AG08395 (cell line): ENCODE results near the gene NEURL4.

Experiments
- DNase-seq: peaks from one replicate; pipeline ENCODE4 v3.0.0; 2012; ENCODE audit warnings: mixed read lengths, low spot score

Gene NEURL4

DNA sequence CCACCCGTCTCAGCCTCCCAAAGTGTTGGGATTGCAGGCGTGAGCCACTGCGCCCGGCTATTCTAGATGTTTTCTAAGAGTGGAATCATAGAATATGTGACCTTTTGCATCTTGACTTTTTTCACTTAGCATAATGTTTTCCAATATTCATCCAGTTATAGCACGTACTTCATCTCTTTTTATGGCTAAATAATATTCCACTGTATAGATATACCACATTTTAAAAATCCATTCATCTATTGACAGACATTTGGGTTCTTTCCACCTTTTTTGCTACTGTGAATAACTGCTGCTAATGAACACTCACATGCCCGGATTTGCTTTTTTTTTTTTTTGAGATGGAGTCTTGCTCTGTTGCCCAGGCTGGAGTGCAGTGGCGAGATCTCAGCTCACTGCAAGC, 25.0 kb downstream of the NEURL4 start:
- DNase-seq = no peak

GRCh38 chr17:7296189-7296861, 32.8 kb downstream of the NEURL4 start:
- peak; percentile 87 for DNase-seq

DNA sequence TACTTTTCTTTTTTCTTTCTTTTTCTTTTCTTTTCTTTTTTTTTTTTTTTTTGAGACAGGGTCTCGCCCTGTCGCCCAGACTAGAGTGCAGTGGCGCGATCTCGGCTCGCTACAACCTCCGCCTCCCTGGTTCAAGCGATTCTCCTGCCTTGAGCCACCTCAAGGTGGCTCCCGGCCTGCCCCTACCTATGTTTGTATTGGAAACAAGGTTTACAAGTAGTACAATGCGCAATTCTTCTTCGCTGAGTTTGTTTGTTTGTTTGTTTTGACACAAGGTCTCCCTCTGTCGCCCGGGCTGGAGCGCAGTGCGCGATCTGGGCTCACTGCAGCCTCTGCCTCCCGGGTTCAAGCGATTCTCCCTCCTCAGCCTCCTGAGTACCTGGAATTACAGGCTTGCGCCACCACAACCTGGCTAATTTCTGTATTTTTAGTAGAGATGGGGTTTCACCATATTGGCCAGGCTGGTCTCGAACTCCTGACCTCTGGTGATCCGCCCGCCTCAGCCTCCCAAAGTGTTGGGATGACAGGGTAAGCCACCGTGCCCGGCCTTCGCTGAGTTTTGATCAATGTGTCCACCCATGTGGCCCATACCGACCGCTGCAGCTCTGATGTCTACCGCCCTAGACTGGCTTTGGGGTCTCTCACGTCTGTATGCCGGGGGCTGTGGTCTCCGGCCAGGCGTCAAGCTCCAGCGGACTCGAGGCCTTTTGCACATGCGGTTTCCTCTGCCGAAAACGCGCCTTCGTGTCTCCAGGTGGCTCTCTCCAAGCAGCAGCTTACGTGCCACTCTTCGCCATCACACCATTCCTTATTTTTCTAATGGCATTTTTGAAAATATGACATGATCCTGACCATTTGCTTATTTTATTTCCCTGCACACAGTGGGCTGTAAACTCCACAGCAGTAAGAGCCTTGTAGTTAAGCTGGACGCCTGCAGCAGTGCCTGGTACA, 33.6 kb downstream of the NEURL4 start:
- no peak for DNase-seq

GRCh38 chr17:7294614-7295153, 34.5 kb downstream of the NEURL4 start, which contains the start of gene YBX2:
Gene YBX2, minus strand, starts transcription at chr17:7294639. Its CDS starts 139 bp downstream, at chr17:7294500.
- DNase-seq = peak; percentile 51

DNA sequence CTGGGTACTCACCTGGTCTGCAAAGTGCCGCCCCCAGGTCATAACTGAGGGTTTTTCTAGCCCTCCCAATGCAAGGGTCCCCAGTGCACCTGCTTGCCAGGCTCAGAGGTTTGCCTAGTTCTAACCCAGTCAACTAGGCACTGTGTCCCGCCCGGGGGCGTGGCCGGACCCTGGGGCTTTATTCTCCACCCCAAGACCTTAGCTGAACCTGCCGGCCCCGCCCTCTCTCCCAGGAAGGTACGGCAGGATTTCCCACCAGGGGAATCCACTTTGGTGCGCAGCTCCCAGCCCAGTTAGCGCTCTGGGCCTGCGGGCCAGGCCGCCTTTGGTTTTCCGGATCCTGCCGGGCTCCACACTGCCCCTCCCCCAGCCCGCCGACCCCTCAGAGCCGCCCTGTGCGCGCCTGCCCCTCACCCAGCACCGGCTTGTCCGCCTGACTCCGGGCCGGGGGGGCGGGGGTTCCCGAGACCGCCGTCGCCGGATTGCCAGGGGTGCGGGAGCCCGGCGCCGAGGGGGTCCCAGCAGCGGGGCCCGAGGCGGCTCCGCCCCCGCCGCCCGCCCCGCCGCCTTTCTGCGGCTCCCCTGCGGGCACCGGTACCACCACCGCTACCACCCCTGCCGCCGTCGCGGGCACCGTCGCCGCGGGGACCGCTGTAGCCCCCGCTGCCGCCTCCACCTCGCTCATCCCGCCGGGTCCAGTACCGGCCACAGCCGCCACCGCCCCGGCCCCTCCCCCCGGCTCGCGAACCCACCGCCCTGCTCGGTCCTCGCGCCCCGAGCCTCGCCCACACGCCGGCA, 35.1 kb downstream of the NEURL4 start:
- DNase-seq = no peak

GRCh38 chr17:7293159-7293558, 36.0 kb downstream of the NEURL4 start:
- no peak for DNase-seq

- no peak for DNase-seq
Observed at GRCh38 chr17:7292729-7293128, 36.4 kb downstream of the NEURL4 start.

DNA sequence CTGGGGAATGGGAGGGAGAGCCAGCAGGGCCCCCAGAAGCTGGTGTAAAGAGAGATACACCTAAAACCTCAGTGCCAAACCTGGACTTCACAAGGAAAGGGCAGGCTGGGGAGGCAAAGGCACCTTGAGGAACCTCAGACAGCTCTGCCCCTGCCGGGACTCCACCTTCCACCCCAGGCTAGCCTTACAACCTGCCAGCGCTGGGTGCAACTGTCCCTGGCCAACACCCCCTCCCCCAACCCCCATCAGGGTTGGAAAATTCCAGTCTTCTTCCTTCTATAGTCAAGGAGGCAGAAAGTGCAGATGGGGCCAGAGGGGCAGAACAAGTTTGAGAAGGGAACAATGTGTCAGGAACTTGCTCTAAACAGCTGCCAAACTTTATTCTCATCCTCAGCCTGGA, 36.9 kb downstream of the NEURL4 start:
- no peak for DNase-seq

DNA sequence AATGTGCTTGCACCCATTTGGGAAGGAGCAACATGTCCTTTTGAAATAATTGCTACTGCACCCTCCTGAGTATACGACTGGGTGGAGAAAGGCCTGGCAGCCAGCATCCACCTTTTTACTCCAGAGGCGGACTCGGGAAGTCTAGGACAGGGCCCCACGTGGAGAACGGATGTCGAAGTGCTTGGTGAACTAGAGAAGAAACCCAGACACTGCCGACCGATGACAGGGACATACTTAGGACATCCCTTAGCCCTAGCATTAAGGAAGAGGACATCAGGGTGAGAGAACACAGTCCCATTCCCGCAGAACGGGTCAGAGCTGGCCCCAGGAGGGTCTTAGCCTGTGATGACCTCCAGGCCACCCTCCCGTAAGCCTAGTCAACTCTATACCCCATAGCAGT, 38.5 kb downstream of the NEURL4 start:
- DNase-seq = no peak

DNA sequence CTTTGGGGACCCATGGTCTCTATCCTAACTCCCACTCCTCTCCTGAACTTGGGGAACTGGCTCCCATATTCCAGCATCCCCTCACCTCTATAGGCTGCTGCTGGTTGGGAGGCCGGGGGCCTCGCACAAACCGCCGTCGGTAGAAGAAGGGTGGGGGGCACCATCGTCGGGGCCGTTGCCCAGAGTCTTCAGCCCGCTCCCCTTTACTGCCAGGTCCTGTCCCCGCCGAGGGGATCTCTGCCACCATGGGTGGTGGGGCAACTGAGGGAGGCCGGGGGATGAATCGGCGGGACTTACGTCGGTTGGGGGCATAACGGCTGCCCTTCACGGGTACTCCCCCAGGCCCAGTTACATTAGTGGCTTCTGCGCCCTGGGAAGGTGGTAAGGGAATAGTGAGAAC, 39.0 kb downstream of the NEURL4 start:
- DNase-seq = no peak

GRCh38 chr17:7289256-7290032, 39.7 kb downstream of the NEURL4 start:
- no peak for DNase-seq

GRCh38 chr17:7285679-7286078, 43.5 kb downstream of the NEURL4 start:
- no peak for DNase-seq

DNA sequence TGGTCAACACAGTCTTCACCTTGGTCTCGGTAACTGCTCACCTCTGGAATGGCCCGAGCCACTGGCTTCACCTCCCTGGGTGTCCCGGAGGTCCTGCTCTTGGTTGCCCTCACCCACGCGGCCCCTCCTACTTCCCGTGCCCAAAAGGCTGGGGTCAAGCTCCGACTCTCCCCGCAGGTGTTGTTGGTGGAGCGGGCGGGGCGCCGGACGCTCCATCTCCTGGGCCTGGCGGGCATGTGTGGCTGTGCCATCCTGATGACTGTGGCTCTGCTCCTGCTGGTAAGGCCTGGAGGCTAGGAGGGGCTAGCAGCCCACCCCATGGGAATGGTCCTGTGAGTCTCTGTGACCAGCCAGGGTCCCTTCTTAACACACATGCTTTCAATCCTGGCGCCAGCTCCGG, 44.2 kb downstream of the NEURL4 start:
- DNase-seq = no peak

GRCh38 chr17:7283471-7284216, 45.5 kb downstream of the NEURL4 start:
- DNase-seq = no peak

- no peak for DNase-seq
Observed at GRCh38 chr17:7282752-7283321, 46.3 kb downstream of the NEURL4 start.

GRCh38 chr17:7281953-7282751, 47.0 kb downstream of the NEURL4 start:
- no peak for DNase-seq

DNA sequence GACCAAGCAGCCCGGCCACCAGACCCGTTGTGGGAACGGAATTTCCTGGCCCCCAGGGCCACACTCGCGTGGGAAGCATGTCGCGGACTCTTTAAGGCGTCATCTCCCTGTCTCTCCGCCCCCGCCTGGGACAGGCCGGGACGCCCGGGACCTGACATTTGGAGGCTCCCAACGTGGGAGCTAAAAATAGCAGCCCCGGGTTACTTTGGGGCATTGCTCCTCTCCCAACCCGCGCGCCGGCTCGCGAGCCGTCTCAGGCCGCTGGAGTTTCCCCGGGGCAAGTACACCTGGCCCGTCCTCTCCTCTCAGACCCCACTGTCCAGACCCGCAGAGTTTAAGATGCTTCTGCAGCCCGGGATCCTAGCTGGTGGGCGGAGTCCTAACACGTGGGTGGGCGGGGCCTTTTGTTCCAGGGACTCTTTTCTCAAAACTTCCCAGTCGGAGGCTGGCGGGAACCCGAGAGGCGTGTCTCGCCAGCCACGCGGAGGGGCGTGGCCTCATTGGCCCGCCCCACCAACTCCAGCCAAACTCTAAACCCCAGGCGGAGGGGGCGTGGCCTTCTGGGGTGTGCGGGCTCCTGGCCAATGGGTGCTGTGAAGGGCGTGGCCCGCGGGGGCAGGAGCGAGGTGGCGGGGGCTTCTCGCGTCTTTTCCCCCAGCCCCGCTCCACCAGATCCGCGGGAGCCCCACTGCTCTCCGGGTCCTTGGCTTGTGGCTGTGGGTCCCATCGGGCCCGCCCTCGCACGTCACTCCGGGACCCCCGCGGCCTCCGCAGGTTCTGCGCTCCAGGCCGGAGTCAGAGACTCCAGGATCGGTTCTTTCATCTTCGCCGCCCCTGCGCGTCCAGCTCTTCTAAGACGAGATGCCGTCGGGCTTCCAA, 47.8 kb downstream of the NEURL4 start, which contains the start of gene SLC2A4:
Gene SLC2A4, plus strand, starts transcription at position 645 of the 879 bp plus-strand sequence. Its CDS starts 217 bp downstream, at position 862.
- DNase-seq = peak; percentile 98

GRCh38 chr17:7280519-7281073, 48.5 kb downstream of the NEURL4 start:
- peak; percentile 92 for DNase-seq
